ENCODE measurements around the gene ZSCAN22.

Gene ZSCAN22

GRCh38 chr19:58351990-58352755, 25.4 kb downstream of the ZSCAN22 start:
- H3K4me3 ChIP-seq (ENCODE audit: low read depth, low read length), result no peak overlapping the region
- CTCF ChIA-PET, result no interaction called here
- no peak for DNase-seq (ENCODE audit: low read depth, low spot score)
- no peak for TF ChIP-seq CTCF (IDR thresholded peaks at IDR 0.05; ENCODE audit: insufficient read depth, low read length, missing control alignments)
- POLR2A ChIA-PET, result interaction anchor here (1.1 kb wide), 1 partner anchor 10 kb away, joined by 3 read pairs; the partner anchor contains the start of gene ZNF497

- ChIA-PET CTCF (no interaction called here), POLR2A (no interaction called here)
- no peak for DNase-seq (ENCODE audit: low read depth, low spot score)
- H3K4me3 ChIP-seq (ENCODE audit: low read depth, low read length), result no peak within 1 kb of the TSS
- TF ChIP-seq CTCF (IDR thresholded peaks at IDR 0.05; ENCODE audit: insufficient read depth, low read length, missing control alignments), result no peak
Measured at GRCh38 chr19:58352760-58353671, 26.2 kb downstream of the ZSCAN22 start, which contains the start of gene A1BG. Gene A1BG, minus strand, starts transcription at chr19:58353492. Its CDS starts 55 bp downstream, at chr19:58353437.

- no peak overlapping the region for H3K4me3 ChIP-seq (ENCODE audit: low read depth, low read length)
- ChIA-PET CTCF (no interaction called here), POLR2A (no interaction called here)
- no peak for TF ChIP-seq CTCF (IDR thresholded peaks at IDR 0.05; ENCODE audit: insufficient read depth, low read length, missing control alignments)
- DNase-seq (ENCODE audit: low read depth, low spot score), result no peak
Measured at GRCh38 chr19:58353717-58354477, 27.1 kb downstream of the ZSCAN22 start.

- POLR2A ChIA-PET, result no interaction called here
- CTCF ChIA-PET, result no interaction called here
- DNase-seq (ENCODE audit: low read depth, low spot score), result no peak
- TF ChIP-seq CTCF (IDR thresholded peaks at IDR 0.05; ENCODE audit: insufficient read depth, low read length, missing control alignments), result no peak
- H3K4me3 ChIP-seq (ENCODE audit: low read depth, low read length), result no peak overlapping the region
Measured at GRCh38 chr19:58354478-58355030, 27.8 kb downstream of the ZSCAN22 start.

- CTCF ChIA-PET, result no interaction called here
- no peak overlapping the region for H3K4me3 ChIP-seq (ENCODE audit: low read depth, low read length)
- TF ChIP-seq CTCF (IDR thresholded peaks at IDR 0.05; ENCODE audit: insufficient read depth, low read length, missing control alignments), result no peak
- DNase-seq (ENCODE audit: low read depth, low spot score), result no peak
- POLR2A ChIA-PET, result interaction anchor here (1.0 kb wide), 2 partner anchors 8 to 15 kb away, joined by 3 read pairs; no protein-coding TSS in a partner anchor
Measured at GRCh38 chr19:58355215-58355796, 28.5 kb downstream of the ZSCAN22 start.
